Lower leg skin (tissue), 3 donors: ENCODE data around the gene GLT6D1.

Experiments used
- POLR2A ChIP-seq, 2 donors: fragments of 450-650 bp; IDR thresholded peaks; one replicate each; pipeline ENCODE4 v1.6.1; 2016 to 2017; ENCODE audit warnings: antibody characterized with exemption in 2 of 2, mild to moderate bottlenecking in 1 of 2, moderate library complexity in 1 of 2
- TF ChIP-seq, protein P1 (sequence below), 3 donors: fragments of 450-650 bp; IDR thresholded peaks; one replicate each; pipeline ENCODE4 v1.5.1; 2016; ENCODE audit warnings: antibody characterized with exemption in 3 of 3, mild to moderate bottlenecking in 3 of 3, moderate library complexity in 2 of 3

DNA sequence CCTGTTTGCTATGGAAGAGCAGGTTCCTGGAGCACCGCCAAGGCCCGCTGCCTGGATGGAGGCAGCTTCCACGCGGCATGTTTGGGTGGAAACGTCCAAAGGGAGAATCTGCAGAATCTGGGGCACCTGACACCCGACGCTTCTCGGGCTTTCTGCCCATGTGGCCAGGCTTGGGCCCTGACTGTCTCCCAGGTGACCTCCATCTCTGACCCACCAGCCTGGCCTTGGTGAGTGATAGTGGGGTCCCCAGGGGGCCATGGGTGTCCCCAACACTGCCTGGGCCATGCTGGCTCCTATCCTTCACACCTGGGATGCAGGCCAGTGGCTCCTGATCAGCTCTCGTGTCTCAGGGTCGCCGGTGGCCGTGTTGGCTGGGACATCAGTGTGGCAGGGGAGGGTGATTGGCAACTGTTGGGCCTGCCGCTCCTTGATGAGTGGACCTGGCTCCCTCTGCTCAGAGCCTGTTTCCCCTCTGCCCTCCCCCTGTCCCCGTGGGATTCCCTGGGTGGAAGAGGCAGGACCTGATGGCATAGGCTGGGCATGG, 34.0 kb downstream of the GLT6D1 start:
- TF ChIP-seq, protein P1, sequence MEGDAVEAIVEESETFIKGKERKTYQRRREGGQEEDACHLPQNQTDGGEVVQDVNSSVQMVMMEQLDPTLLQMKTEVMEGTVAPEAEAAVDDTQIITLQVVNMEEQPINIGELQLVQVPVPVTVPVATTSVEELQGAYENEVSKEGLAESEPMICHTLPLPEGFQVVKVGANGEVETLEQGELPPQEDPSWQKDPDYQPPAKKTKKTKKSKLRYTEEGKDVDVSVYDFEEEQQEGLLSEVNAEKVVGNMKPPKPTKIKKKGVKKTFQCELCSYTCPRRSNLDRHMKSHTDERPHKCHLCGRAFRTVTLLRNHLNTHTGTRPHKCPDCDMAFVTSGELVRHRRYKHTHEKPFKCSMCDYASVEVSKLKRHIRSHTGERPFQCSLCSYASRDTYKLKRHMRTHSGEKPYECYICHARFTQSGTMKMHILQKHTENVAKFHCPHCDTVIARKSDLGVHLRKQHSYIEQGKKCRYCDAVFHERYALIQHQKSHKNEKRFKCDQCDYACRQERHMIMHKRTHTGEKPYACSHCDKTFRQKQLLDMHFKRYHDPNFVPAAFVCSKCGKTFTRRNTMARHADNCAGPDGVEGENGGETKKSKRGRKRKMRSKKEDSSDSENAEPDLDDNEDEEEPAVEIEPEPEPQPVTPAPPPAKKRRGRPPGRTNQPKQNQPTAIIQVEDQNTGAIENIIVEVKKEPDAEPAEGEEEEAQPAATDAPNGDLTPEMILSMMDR (IDR thresholded peaks at IDR 0.05): no peak
- no peak for TF ChIP-seq POLR2A (IDR thresholded peaks at IDR 0.05)
